ENCODE results near the gene RAB18.
"Not testable (repeated sequence)": the region's sequence is repeated elsewhere in the genome, so short reads cannot be mapped to it uniquely, and the experiment has no call there.

RAB18 gene

GRCh38 chr10:27564880-27565279 is 60.8 kb downstream of the RAB18 start:
- Histone ChIP-seq H2BK15ac (ENCODE audit: low read length) (no peak overlapping the region), H3K18ac (ENCODE audit: low read length) (no peak overlapping the region), H3K27ac (replicated peaks; ENCODE audit: low read length) (no peak overlapping the region), H3K9ac (ENCODE audit: low read depth, low read length, poor library complexity) (no peak overlapping the region), H3K36me3 (replicated peaks in 1 of 2; ENCODE audit: control insufficient read depth in 2 of 2, insufficient read depth in 2 of 2, low read length in 2 of 2) (no peaks in the 10 kb centered on the region), H4K8ac (ENCODE audit: low read depth, low read length) (no peak overlapping the region), H3K4me2 (ENCODE audit: insufficient read depth, low read length, poor library complexity, severe bottlenecking) (no peak overlapping the region), H2BK5ac (ENCODE audit: low read length) (no peak overlapping the region), H2BK12ac (ENCODE audit: low read length) (no peak overlapping the region), H3K23ac (ENCODE audit: low read depth, low read length, poor library complexity) (no peak overlapping the region), H4K91ac (ENCODE audit: low read depth, low read length, poor library complexity) (no peak overlapping the region), H3K79me1 (ENCODE audit: low read depth, low read length) (no peaks in the 10 kb centered on the region), H3K27me3 (ENCODE audit: control insufficient read depth in 3 of 3, insufficient read depth in 3 of 3, low read depth in 1 of 3, low read length in 3 of 3) (no peaks in the 10 kb centered on the region), H2AK5ac (ENCODE audit: low read depth, low read length) (no peak overlapping the region), H2AFZ (ENCODE audit: low read length) (no peak overlapping the region), H3K4me3 (ENCODE audit: low read length in 2 of 2) (no peak overlapping the region), H2BK120ac (ENCODE audit: low read depth, low read length) (no peak overlapping the region), H3K4ac (ENCODE audit: low read length) (no peak overlapping the region), H3K4me1 (ENCODE audit: control insufficient read depth in 2 of 2, insufficient read depth in 1 of 2, low read depth in 1 of 2, low read length in 2 of 2) (no peaks in the 10 kb centered on the region), H3K14ac (ENCODE audit: low read length) (no peak overlapping the region), H3K9me3 (replicated peaks in 1 of 2; ENCODE audit: control insufficient read depth in 2 of 2, insufficient read depth in 1 of 2, low read depth in 1 of 2, low read length in 2 of 2) (no peaks in the 10 kb centered on the region)
- no peak for DNase-seq (ENCODE audit: low spot score)
- WGBS, 2 donors (ENCODE audit: extremely low coverage in 2 of 2, insufficient read length in 2 of 2, insufficient replicate concordance in 1 of 2) = no CpG with 5 or more reads among the region's 3 CpGs

- Histone ChIP-seq H2BK12ac (ENCODE audit: low read length) (no peak overlapping the region), H3K9me3 (replicated peaks in 1 of 2; ENCODE audit: control insufficient read depth in 2 of 2, insufficient read depth in 1 of 2, low read depth in 1 of 2, low read length in 2 of 2) (no peaks in the 10 kb centered on the region), H3K36me3 (replicated peaks in 1 of 2; ENCODE audit: control insufficient read depth in 2 of 2, insufficient read depth in 2 of 2, low read length in 2 of 2) (no peaks in the 10 kb centered on the region), H3K79me1 (ENCODE audit: low read depth, low read length) (no peaks in the 10 kb centered on the region), H2BK5ac (ENCODE audit: low read length) (no peak overlapping the region), H2BK120ac (ENCODE audit: low read depth, low read length) (no peak overlapping the region), H3K27me3 (ENCODE audit: control insufficient read depth in 3 of 3, insufficient read depth in 3 of 3, low read depth in 1 of 3, low read length in 3 of 3) (no peaks in the 10 kb centered on the region), H3K9ac (ENCODE audit: low read depth, low read length, poor library complexity) (no peak overlapping the region), H3K18ac (ENCODE audit: low read length) (no peak overlapping the region), H4K91ac (ENCODE audit: low read depth, low read length, poor library complexity) (no peak overlapping the region), H2AFZ (ENCODE audit: low read length) (no peak overlapping the region), H2AK5ac (ENCODE audit: low read depth, low read length) (no peak overlapping the region), H4K8ac (ENCODE audit: low read depth, low read length) (no peak overlapping the region), H2BK15ac (ENCODE audit: low read length) (no peak overlapping the region), H3K27ac (replicated peaks; ENCODE audit: low read length) (no peak overlapping the region), H3K23ac (ENCODE audit: low read depth, low read length, poor library complexity) (no peak overlapping the region), H3K4me1 (ENCODE audit: control insufficient read depth in 2 of 2, insufficient read depth in 1 of 2, low read depth in 1 of 2, low read length in 2 of 2) (no peaks in the 10 kb centered on the region), H3K4ac (ENCODE audit: low read length) (no peak overlapping the region), H3K4me3 (ENCODE audit: low read length in 2 of 2) (no peak overlapping the region), H3K4me2 (ENCODE audit: insufficient read depth, low read length, poor library complexity, severe bottlenecking) (no peak overlapping the region), H3K14ac (ENCODE audit: low read length) (no peak overlapping the region)
- no peak for DNase-seq (ENCODE audit: low spot score)
- no CpG with 5 or more reads among the region's 7 CpGs for WGBS, 2 donors (ENCODE audit: extremely low coverage in 2 of 2, insufficient read length in 2 of 2, insufficient replicate concordance in 1 of 2)
Observed at GRCh38 chr10:27568196-27569175, 64.4 kb downstream of the RAB18 start.

GRCh38 chr10:27569946-27570345 is 65.8 kb downstream of the RAB18 start:
- Histone ChIP-seq H2AK5ac (ENCODE audit: low read depth, low read length) (no peak overlapping the region), H3K9ac (ENCODE audit: low read depth, low read length, poor library complexity) (no peak overlapping the region), H3K27me3 (ENCODE audit: control insufficient read depth in 3 of 3, insufficient read depth in 3 of 3, low read depth in 1 of 3, low read length in 3 of 3) (no peaks in the 10 kb centered on the region), H2BK15ac (ENCODE audit: low read length) (no peak overlapping the region), H4K8ac (ENCODE audit: low read depth, low read length) (no peak overlapping the region), H3K36me3 (replicated peaks in 1 of 2; ENCODE audit: control insufficient read depth in 2 of 2, insufficient read depth in 2 of 2, low read length in 2 of 2) (no peaks in the 10 kb centered on the region), H4K91ac (ENCODE audit: low read depth, low read length, poor library complexity) (no peak overlapping the region), H2BK120ac (ENCODE audit: low read depth, low read length) (no peak overlapping the region), H2BK12ac (ENCODE audit: low read length) (no peak overlapping the region), H3K27ac (replicated peaks; ENCODE audit: low read length) (no peak overlapping the region), H3K23ac (ENCODE audit: low read depth, low read length, poor library complexity) (no peak overlapping the region), H2AFZ (ENCODE audit: low read length) (no peak overlapping the region), H3K4me3 (ENCODE audit: low read length in 2 of 2) (no peak overlapping the region), H3K79me1 (ENCODE audit: low read depth, low read length) (no peaks in the 10 kb centered on the region), H3K9me3 (replicated peaks in 1 of 2; ENCODE audit: control insufficient read depth in 2 of 2, insufficient read depth in 1 of 2, low read depth in 1 of 2, low read length in 2 of 2) (peaks cover 0 to 2% of the 10 kb centered on the region in 2 donors), H3K14ac (ENCODE audit: low read length) (no peak overlapping the region), H3K4me1 (ENCODE audit: control insufficient read depth in 2 of 2, insufficient read depth in 1 of 2, low read depth in 1 of 2, low read length in 2 of 2) (no peaks in the 10 kb centered on the region), H3K4me2 (ENCODE audit: insufficient read depth, low read length, poor library complexity, severe bottlenecking) (no peak overlapping the region), H3K18ac (ENCODE audit: low read length) (no peak overlapping the region), H3K4ac (ENCODE audit: low read length) (no peak overlapping the region), H2BK5ac (ENCODE audit: low read length) (no peak overlapping the region)
- DNase-seq (ENCODE audit: low spot score) = no peak
- no CpG with 5 or more reads among the region's 4 CpGs for WGBS, 2 donors (ENCODE audit: extremely low coverage in 2 of 2, insufficient read length in 2 of 2, insufficient replicate concordance in 1 of 2)

GRCh38 chr10:27577038-27577437 is 72.9 kb downstream of the RAB18 start:
- not testable (repeated sequence) for H3K27me3 ChIP-seq (ENCODE audit: control insufficient read depth in 3 of 3, insufficient read depth in 3 of 3, low read depth in 1 of 3, low read length in 3 of 3); H3K4me2 ChIP-seq (ENCODE audit: insufficient read depth, low read length, poor library complexity, severe bottlenecking); H3K4me3 ChIP-seq (ENCODE audit: low read length in 2 of 2); H2AK5ac ChIP-seq (ENCODE audit: low read depth, low read length); H3K4ac ChIP-seq (ENCODE audit: low read length); H3K14ac ChIP-seq (ENCODE audit: low read length); H3K79me1 ChIP-seq (ENCODE audit: low read depth, low read length); H2BK5ac ChIP-seq (ENCODE audit: low read length); DNase-seq (ENCODE audit: low spot score); H3K27ac ChIP-seq (replicated peaks; ENCODE audit: low read length); H3K23ac ChIP-seq (ENCODE audit: low read depth, low read length, poor library complexity); H4K91ac ChIP-seq (ENCODE audit: low read depth, low read length, poor library complexity); H3K9ac ChIP-seq (ENCODE audit: low read depth, low read length, poor library complexity); H4K8ac ChIP-seq (ENCODE audit: low read depth, low read length); H2AFZ ChIP-seq (ENCODE audit: low read length); H3K9me3 ChIP-seq (replicated peaks in 1 of 2; ENCODE audit: control insufficient read depth in 2 of 2, insufficient read depth in 1 of 2, low read depth in 1 of 2, low read length in 2 of 2); H2BK15ac ChIP-seq (ENCODE audit: low read length); H3K18ac ChIP-seq (ENCODE audit: low read length); H2BK12ac ChIP-seq (ENCODE audit: low read length); H2BK120ac ChIP-seq (ENCODE audit: low read depth, low read length); H3K4me1 ChIP-seq (ENCODE audit: control insufficient read depth in 2 of 2, insufficient read depth in 1 of 2, low read depth in 1 of 2, low read length in 2 of 2); H3K36me3 ChIP-seq (replicated peaks in 1 of 2; ENCODE audit: control insufficient read depth in 2 of 2, insufficient read depth in 2 of 2, low read length in 2 of 2)
- no CpG with 5 or more reads among the region's 5 CpGs for WGBS, 2 donors (ENCODE audit: extremely low coverage in 2 of 2, insufficient read length in 2 of 2, insufficient replicate concordance in 1 of 2)

Measured in neuronal stem cell (in vitro differentiated cells).